Activated T-cell treated with anti-CD3 and anti-CD28 coated beads, Interleukin-2, amount 50 U/mL, for 24 hours (primary cell): ENCODE data around the gene GMDS.

Experiments used
- DNase-seq: peaks from one replicate; pipeline ENCODE4 v3.0.0-alpha.2; 2020
- H3K27ac Mint-ChIP-seq: 2 replicates; pipeline ENCODE4 v1.8.0; 2020; ENCODE audit warnings: mild to moderate bottlenecking, mixed read lengths
- H3K27me3 Mint-ChIP-seq: 2 replicates; pipeline ENCODE4 v1.8.0; 2020; ENCODE audit warnings: mixed read lengths
- H3K36me3 Mint-ChIP-seq: 2 replicates; pipeline ENCODE4 v1.8.0; 2020; ENCODE audit warnings: low read depth, mixed read lengths
- H3K4me1 Mint-ChIP-seq: 2 replicates; pipeline ENCODE4 v1.8.0; 2020; ENCODE audit warnings: low read depth, mixed read lengths
- H3K4me3 Mint-ChIP-seq: 2 replicates; pipeline ENCODE4 v1.8.0; 2020; ENCODE audit warnings: mild to moderate bottlenecking, moderate library complexity, mixed read lengths
- H3K9me3 Mint-ChIP-seq: 2 replicates; pipeline ENCODE4 v1.8.0; 2020; ENCODE audit warnings: mixed read lengths

GMDS gene

GRCh38 chr6:1597924-1598323 is 647.5 kb downstream of the GMDS start:
- no peaks in the 10 kb centered on the region for H3K9me3 Mint-ChIP-seq
- peaks cover 86% of the 10 kb centered on the region for H3K27me3 Mint-ChIP-seq
- H3K4me3 Mint-ChIP-seq, result no peak overlapping the region
- peaks cover 5% of the 10 kb centered on the region for H3K4me1 Mint-ChIP-seq
- no peaks in the 10 kb centered on the region for H3K36me3 Mint-ChIP-seq
- DNase-seq, result no peak
- no peak overlapping the region for H3K27ac Mint-ChIP-seq

GRCh38 chr6:1597121-1597744 is 648.2 kb downstream of the GMDS start:
- H3K27ac Mint-ChIP-seq, result no peak overlapping the region
- H3K27me3 Mint-ChIP-seq, result peaks cover 83% of the 10 kb centered on the region
- H3K4me1 Mint-ChIP-seq, result peaks cover 5% of the 10 kb centered on the region
- no peaks in the 10 kb centered on the region for H3K36me3 Mint-ChIP-seq
- no peak for DNase-seq
- H3K9me3 Mint-ChIP-seq, result no peaks in the 10 kb centered on the region
- H3K4me3 Mint-ChIP-seq, result no peak overlapping the region

- Mint-ChIP-seq H3K27me3 (peaks cover 76% of the 10 kb centered on the region), H3K4me1 (peaks cover 5% of the 10 kb centered on the region), H3K9me3 (no peaks in the 10 kb centered on the region), H3K36me3 (no peaks in the 10 kb centered on the region), H3K27ac (no peak overlapping the region), H3K4me3 (no peak overlapping the region)
- peak; percentile 80 for DNase-seq
Measured at GRCh38 chr6:1596088-1596852, 649.1 kb downstream of the GMDS start.

- H3K36me3 Mint-ChIP-seq, result no peaks in the 10 kb centered on the region
- no peaks in the 10 kb centered on the region for H3K9me3 Mint-ChIP-seq
- no peak overlapping the region for H3K4me3 Mint-ChIP-seq
- peaks cover 71% of the 10 kb centered on the region for H3K27me3 Mint-ChIP-seq
- DNase-seq, result no peak
- no peak overlapping the region for H3K27ac Mint-ChIP-seq
- H3K4me1 Mint-ChIP-seq, result peaks cover 5% of the 10 kb centered on the region
Measured at GRCh38 chr6:1595271-1596087, 649.9 kb downstream of the GMDS start.

GRCh38 chr6:1594445-1595200 is 650.8 kb downstream of the GMDS start:
- no peak overlapping the region for H3K4me3 Mint-ChIP-seq
- H3K4me1 Mint-ChIP-seq, result peaks cover 5% of the 10 kb centered on the region
- H3K27me3 Mint-ChIP-seq, result peaks cover 67% of the 10 kb centered on the region
- H3K9me3 Mint-ChIP-seq, result no peaks in the 10 kb centered on the region
- H3K27ac Mint-ChIP-seq, result no peak overlapping the region
- no peaks in the 10 kb centered on the region for H3K36me3 Mint-ChIP-seq
- DNase-seq, result no peak

GRCh38 chr6:1593958-1594314 is 651.5 kb downstream of the GMDS start:
- Mint-ChIP-seq H3K27me3 (peaks cover 68% of the 10 kb centered on the region), H3K9me3 (no peaks in the 10 kb centered on the region), H3K36me3 (no peaks in the 10 kb centered on the region), H3K4me1 (peaks cover 5% of the 10 kb centered on the region), H3K27ac (no peak overlapping the region), H3K4me3 (no peak overlapping the region)
- no peak for DNase-seq

GRCh38 chr6:1593286-1593957 is 652.0 kb downstream of the GMDS start:
- no peak for DNase-seq
- H3K9me3 Mint-ChIP-seq, result no peaks in the 10 kb centered on the region
- no peaks in the 10 kb centered on the region for H3K36me3 Mint-ChIP-seq
- no peak overlapping the region for H3K27ac Mint-ChIP-seq
- no peak overlapping the region for H3K4me3 Mint-ChIP-seq
- H3K4me1 Mint-ChIP-seq, result peaks cover 5% of the 10 kb centered on the region
- H3K27me3 Mint-ChIP-seq, result peaks cover 69% of the 10 kb centered on the region

- Mint-ChIP-seq H3K4me3 (no peak overlapping the region), H3K36me3 (no peaks in the 10 kb centered on the region), H3K27ac (no peak overlapping the region), H3K27me3 (peaks cover 64% of the 10 kb centered on the region), H3K9me3 (no peaks in the 10 kb centered on the region), H3K4me1 (peaks cover 5% of the 10 kb centered on the region)
- no peak for DNase-seq
Measured at GRCh38 chr6:1592852-1593251, 652.6 kb downstream of the GMDS start.

GRCh38 chr6:1591926-1592325 is 653.5 kb downstream of the GMDS start:
- Mint-ChIP-seq H3K27me3 (peaks cover 57% of the 10 kb centered on the region), H3K9me3 (no peaks in the 10 kb centered on the region), H3K27ac (no peak overlapping the region), H3K4me1 (peaks cover 5% of the 10 kb centered on the region), H3K4me3 (no peak overlapping the region), H3K36me3 (no peaks in the 10 kb centered on the region)
- no peak for DNase-seq

- Mint-ChIP-seq H3K27me3 (peaks cover 50% of the 10 kb centered on the region), H3K36me3 (no peaks in the 10 kb centered on the region)
- no peak for DNase-seq
Measured at GRCh38 chr6:1591243-1591642, 654.2 kb downstream of the GMDS start.

GRCh38 chr6:1590580-1590979 is 654.8 kb downstream of the GMDS start:
- Mint-ChIP-seq H3K4me1 (no peaks in the 10 kb centered on the region), H3K9me3 (no peaks in the 10 kb centered on the region), H3K27ac (no peak overlapping the region), H3K4me3 (no peak overlapping the region), H3K27me3 (peaks cover 43% of the 10 kb centered on the region), H3K36me3 (no peaks in the 10 kb centered on the region)
- no peak for DNase-seq

More at GRCh38 chr6:1591243-1591642, 654.2 kb downstream of the GMDS start:
- Mint-ChIP-seq H3K4me1 (peaks cover 4% of the 10 kb centered on the region), H3K4me3 (no peak overlapping the region), H3K9me3 (no peaks in the 10 kb centered on the region), H3K27ac (no peak overlapping the region)

GRCh38 chr6:1589208-1589607 is 656.2 kb downstream of the GMDS start:
- Mint-ChIP-seq H3K36me3 (no peaks in the 10 kb centered on the region), H3K4me1 (no peaks in the 10 kb centered on the region), H3K4me3 (no peak overlapping the region), H3K27ac (no peak overlapping the region), H3K9me3 (no peaks in the 10 kb centered on the region), H3K27me3 (peaks cover 37% of the 10 kb centered on the region)
- no peak for DNase-seq

GRCh38 chr6:1587977-1588376 is 657.4 kb downstream of the GMDS start:
- H3K27me3 Mint-ChIP-seq, result peaks cover 28% of the 10 kb centered on the region
- H3K4me1 Mint-ChIP-seq, result no peaks in the 10 kb centered on the region
- no peaks in the 10 kb centered on the region for H3K36me3 Mint-ChIP-seq
- no peak for DNase-seq
- H3K9me3 Mint-ChIP-seq, result no peaks in the 10 kb centered on the region
- H3K27ac Mint-ChIP-seq, result no peak overlapping the region
- no peak overlapping the region for H3K4me3 Mint-ChIP-seq

GRCh38 chr6:1587546-1587945 is 657.9 kb downstream of the GMDS start:
- Mint-ChIP-seq H3K27ac (no peak overlapping the region), H3K9me3 (no peaks in the 10 kb centered on the region), H3K4me3 (no peak overlapping the region), H3K4me1 (no peaks in the 10 kb centered on the region), H3K27me3 (peaks cover 25% of the 10 kb centered on the region), H3K36me3 (no peaks in the 10 kb centered on the region)
- DNase-seq, result no peak
